ENCODE data around the gene HAUS8.

- TF ChIP-seq EZH2 (IDR thresholded peaks at IDR 0.05; ENCODE audit: borderline replicate concordance, low read depth, low read length) (no peak), GTF2F1 (IDR thresholded peaks at IDR 0.05; ENCODE audit: low read depth, low read length) (no peak), CTCF (IDR thresholded peaks at IDR 0.05 in 2 of 3, conservative IDR thresholded peaks at IDR 0.05 in 1 of 3; ENCODE audit: insufficient read depth in 2 of 3, low read depth in 1 of 3, low read length in 3 of 3) (no peak), CBX8 (IDR thresholded peaks at IDR 0.05; ENCODE audit: borderline replicate concordance, extremely low read depth, low read depth, low read length, poor library complexity, severe bottlenecking) (no peak)
These were observed 19.6 kb downstream of the HAUS8 start for GRCh38 chr19:17055636-17056035.
